Measurements from ENCODE around the gene NOL4L. TPM values are rescaled to one million over a fixed set of nuclear protein-coding genes. Genes with fewer than 3 reads are reported as not detected.

NOL4L gene
- total and polyA plus RNA-seq, 2 donors (not counting 3 experiments of a cell fraction or from before 2014, with no cell fraction given), result 55.2 to 79.6 TPM

GRCh38 chr20:32622585-32623468 lies 37.7 kb upstream of the NOL4L start:
- FAIRE-seq, result no peak
- ChIA-PET CTCF (no interaction called here), POLR2A (interaction anchor here (0.6 kb wide), 1 partner anchor 61 kb away, joined by 4 read pairs; no protein-coding TSS in a partner anchor)
- H3K9me3 ChIP-seq (replicated peaks; ENCODE audit: control insufficient read depth, insufficient read depth, low read length), result no peaks in the 10 kb centered on the region
- dilution Hi-C loops (cut with MboI; ENCODE audit: extremely low pct_ligation_motif_present, low sequenced_read_pairs), result no loop called here
- no TSS peak for BruUV-seq (replicated peaks)
- no peak overlapping the region for H2AFZ ChIP-seq (ENCODE audit: low read depth, low read length)
- TF ChIP-seq JUN (IDR thresholded peaks at IDR 0.05; ENCODE audit: borderline replicate concordance, insufficient read depth, insufficient read length, low read depth) (no peak), POLR2A (IDR thresholded peaks at IDR 0.05; ENCODE audit: low read depth, low read length) (no peak), POLR2AphosphoS5 (IDR thresholded peaks at IDR 0.05; ENCODE audit: insufficient read depth, low read depth, low read length) (no peak), GATA2 (IDR thresholded peaks at IDR 0.05; ENCODE audit: insufficient read depth, insufficient read length, low read depth, low read length) (no peak), MYC (IDR thresholded peaks at IDR 0.05; ENCODE audit: low read depth, low read length) (no peak), FOS (IDR thresholded peaks at IDR 0.05; ENCODE audit: borderline replicate concordance, insufficient read depth, low read length) (no peak), EZH2 (IDR thresholded peaks at IDR 0.05; ENCODE audit: borderline replicate concordance, low read depth, low read length, severe bottlenecking) (no peak)
- TF ChIP-seq, protein P1, sequence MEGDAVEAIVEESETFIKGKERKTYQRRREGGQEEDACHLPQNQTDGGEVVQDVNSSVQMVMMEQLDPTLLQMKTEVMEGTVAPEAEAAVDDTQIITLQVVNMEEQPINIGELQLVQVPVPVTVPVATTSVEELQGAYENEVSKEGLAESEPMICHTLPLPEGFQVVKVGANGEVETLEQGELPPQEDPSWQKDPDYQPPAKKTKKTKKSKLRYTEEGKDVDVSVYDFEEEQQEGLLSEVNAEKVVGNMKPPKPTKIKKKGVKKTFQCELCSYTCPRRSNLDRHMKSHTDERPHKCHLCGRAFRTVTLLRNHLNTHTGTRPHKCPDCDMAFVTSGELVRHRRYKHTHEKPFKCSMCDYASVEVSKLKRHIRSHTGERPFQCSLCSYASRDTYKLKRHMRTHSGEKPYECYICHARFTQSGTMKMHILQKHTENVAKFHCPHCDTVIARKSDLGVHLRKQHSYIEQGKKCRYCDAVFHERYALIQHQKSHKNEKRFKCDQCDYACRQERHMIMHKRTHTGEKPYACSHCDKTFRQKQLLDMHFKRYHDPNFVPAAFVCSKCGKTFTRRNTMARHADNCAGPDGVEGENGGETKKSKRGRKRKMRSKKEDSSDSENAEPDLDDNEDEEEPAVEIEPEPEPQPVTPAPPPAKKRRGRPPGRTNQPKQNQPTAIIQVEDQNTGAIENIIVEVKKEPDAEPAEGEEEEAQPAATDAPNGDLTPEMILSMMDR (IDR thresholded peaks at IDR 0.05; ENCODE audit: extremely low read depth in 1 of 2, insufficient read depth in 1 of 2, low read depth in 1 of 2, low read length in 2 of 2), result no peak
- TF ChIP-seq, protein P2, sequence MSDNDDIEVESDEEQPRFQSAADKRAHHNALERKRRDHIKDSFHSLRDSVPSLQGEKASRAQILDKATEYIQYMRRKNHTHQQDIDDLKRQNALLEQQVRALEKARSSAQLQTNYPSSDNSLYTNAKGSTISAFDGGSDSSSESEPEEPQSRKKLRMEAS (IDR thresholded peaks at IDR 0.05; ENCODE audit: insufficient read depth, insufficient read length), result no peak
- H3K27ac ChIP-seq (ENCODE audit: insufficient read depth, low read depth, low read length), result no peak overlapping the region
- H3K79me2 ChIP-seq (ENCODE audit: control insufficient read depth, insufficient read depth, low read length), result no peaks in the 10 kb centered on the region
- H3K4me3 ChIP-seq (replicated peaks in 1 of 3; ENCODE audit: insufficient read depth in 1 of 3, low read depth in 1 of 3, low read length in 3 of 3), result no peak overlapping the region
- DNase-seq (ENCODE audit: low read depth, low spot score), result no peak
- H3K4me2 ChIP-seq (ENCODE audit: insufficient read depth, low read length), result no peak overlapping the region
- peaks cover 0 to 6% of the 10 kb centered on the region in 2 experiments for H3K27me3 ChIP-seq (ENCODE audit: control insufficient read depth in 2 of 2, insufficient read depth in 2 of 2, low read length in 2 of 2)
- H3K4me1 ChIP-seq (ENCODE audit: control insufficient read depth, extremely low read depth, insufficient read depth, low read length), result no peaks in the 10 kb centered on the region
- no peaks in the 10 kb centered on the region for H3K36me3 ChIP-seq (ENCODE audit: control insufficient read depth in 2 of 2, extremely low read depth in 1 of 2, insufficient read depth in 2 of 2, low read length in 2 of 2)
- intact Hi-C loops (cut with micrococcal nuclease), result no loop called here
- no peaks in the 10 kb centered on the region for H4K20me1 ChIP-seq (replicated peaks; ENCODE audit: control insufficient read depth, extremely low read depth, insufficient read depth, low read length)
- no peak overlapping the region for H3K9ac ChIP-seq (replicated peaks; ENCODE audit: extremely low read depth, insufficient read depth, low read length)
- no peaks in the 10 kb centered on the region for H3K9me1 ChIP-seq (replicated peaks; ENCODE audit: control insufficient read depth, extremely low read depth, insufficient read depth, low read length)

All from endothelial cell of umbilical vein (primary cell).